Measurements from ENCODE around the gene RABGAP1L.

DNA sequence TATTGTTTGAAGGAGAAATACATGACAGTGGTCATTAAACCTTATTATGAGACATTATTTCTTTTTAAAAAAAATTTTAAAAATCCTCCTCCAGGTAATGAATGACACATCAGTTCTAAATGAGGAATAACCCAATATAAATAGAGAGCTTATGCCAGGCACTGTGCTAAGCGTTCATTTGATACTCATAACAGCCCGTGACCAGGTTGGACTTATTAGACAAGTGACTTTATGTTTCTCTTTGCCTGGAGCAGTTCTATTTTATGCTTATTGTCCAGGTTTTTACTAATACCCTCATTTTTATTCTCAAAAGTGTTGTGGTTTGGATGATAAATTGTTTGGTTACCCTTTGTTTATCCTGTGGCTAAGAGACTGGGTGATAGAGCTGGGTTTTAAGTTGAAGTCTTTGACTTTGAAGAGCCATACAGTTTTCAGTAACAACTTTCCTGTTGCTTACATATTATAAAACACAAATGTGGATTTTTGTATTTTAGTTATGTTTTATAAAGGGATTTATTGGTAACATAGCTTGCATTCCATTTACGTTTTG is 84.2 kb downstream of the RABGAP1L start:
- TF ChIP-seq, protein P1, sequence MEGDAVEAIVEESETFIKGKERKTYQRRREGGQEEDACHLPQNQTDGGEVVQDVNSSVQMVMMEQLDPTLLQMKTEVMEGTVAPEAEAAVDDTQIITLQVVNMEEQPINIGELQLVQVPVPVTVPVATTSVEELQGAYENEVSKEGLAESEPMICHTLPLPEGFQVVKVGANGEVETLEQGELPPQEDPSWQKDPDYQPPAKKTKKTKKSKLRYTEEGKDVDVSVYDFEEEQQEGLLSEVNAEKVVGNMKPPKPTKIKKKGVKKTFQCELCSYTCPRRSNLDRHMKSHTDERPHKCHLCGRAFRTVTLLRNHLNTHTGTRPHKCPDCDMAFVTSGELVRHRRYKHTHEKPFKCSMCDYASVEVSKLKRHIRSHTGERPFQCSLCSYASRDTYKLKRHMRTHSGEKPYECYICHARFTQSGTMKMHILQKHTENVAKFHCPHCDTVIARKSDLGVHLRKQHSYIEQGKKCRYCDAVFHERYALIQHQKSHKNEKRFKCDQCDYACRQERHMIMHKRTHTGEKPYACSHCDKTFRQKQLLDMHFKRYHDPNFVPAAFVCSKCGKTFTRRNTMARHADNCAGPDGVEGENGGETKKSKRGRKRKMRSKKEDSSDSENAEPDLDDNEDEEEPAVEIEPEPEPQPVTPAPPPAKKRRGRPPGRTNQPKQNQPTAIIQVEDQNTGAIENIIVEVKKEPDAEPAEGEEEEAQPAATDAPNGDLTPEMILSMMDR (IDR thresholded peaks at IDR 0.05; ENCODE audit: extremely low read depth in 1 of 2, insufficient read depth in 1 of 2, low read depth in 1 of 2, low read length in 2 of 2), result no peak
- TF ChIP-seq JUN (IDR thresholded peaks at IDR 0.05; ENCODE audit: borderline replicate concordance, insufficient read depth, insufficient read length, low read depth), result no peak
- no peak for TF ChIP-seq POLR2A (IDR thresholded peaks at IDR 0.05; ENCODE audit: low read depth, low read length)
- no peak for TF ChIP-seq POLR2AphosphoS5 (IDR thresholded peaks at IDR 0.05; ENCODE audit: insufficient read depth, low read depth, low read length)
- no peak for TF ChIP-seq FOS (IDR thresholded peaks at IDR 0.05; ENCODE audit: borderline replicate concordance, insufficient read depth, low read length)
- no peak for TF ChIP-seq EZH2 (IDR thresholded peaks at IDR 0.05; ENCODE audit: borderline replicate concordance, low read depth, low read length, severe bottlenecking)
- TF ChIP-seq, protein P2, sequence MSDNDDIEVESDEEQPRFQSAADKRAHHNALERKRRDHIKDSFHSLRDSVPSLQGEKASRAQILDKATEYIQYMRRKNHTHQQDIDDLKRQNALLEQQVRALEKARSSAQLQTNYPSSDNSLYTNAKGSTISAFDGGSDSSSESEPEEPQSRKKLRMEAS (IDR thresholded peaks at IDR 0.05; ENCODE audit: insufficient read depth, insufficient read length), result no peak
- TF ChIP-seq MYC (IDR thresholded peaks at IDR 0.05; ENCODE audit: low read depth, low read length), result no peak
- no peak for TF ChIP-seq GATA2 (IDR thresholded peaks at IDR 0.05; ENCODE audit: insufficient read depth, insufficient read length, low read depth, low read length)

Measured in endothelial cell of umbilical vein (primary cell).